GM21367 (cell line): Measurements from ENCODE around the gene ONECUT1.
"Not testable (repeated sequence)": the region's sequence is repeated elsewhere in the genome, so short reads cannot be mapped to it uniquely, and the experiment has no call there.

Experiments
- ATAC-seq: cut with Tn5 transposase; IDR thresholded peaks from one replicate; pipeline ENCODE4 v1.9.1; 2021; ENCODE audit not compliant: unreplicated experiment

Gene ONECUT1

DNA sequence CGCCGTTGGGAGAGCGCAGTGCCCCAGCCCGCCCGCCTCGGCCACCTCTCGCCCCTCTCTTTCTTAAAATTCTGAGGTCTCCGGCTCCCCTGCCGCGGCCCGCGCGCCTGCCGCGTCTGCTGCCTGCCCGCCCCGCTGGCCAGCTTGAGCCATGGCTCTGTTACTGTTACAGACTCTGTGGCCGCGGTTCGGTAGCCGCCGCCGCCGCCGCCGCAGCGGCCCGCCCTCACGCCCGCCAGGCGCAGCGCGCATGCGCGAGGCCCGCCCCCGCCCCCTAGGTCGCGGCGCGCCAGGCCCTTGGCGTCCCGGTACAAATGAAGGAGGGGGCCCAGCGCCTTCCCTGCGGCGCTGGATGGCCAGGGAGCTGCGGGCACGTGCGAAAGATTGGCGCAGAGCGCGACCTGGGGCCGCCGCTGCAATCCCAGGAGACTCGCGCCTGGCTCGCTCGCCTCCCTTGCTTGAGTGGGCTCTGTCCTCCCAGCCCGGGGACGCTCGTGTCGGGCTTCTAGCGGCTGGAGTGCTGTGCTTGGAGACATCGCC is at the start of gene ONECUT1:
TSS of gene ONECUT1 (minus strand) at position 168 of the 540 bp plus-strand sequence. CDS start 452 bp downstream, outside the sequence.
- peak; percentile 70 for ATAC-seq

DNA sequence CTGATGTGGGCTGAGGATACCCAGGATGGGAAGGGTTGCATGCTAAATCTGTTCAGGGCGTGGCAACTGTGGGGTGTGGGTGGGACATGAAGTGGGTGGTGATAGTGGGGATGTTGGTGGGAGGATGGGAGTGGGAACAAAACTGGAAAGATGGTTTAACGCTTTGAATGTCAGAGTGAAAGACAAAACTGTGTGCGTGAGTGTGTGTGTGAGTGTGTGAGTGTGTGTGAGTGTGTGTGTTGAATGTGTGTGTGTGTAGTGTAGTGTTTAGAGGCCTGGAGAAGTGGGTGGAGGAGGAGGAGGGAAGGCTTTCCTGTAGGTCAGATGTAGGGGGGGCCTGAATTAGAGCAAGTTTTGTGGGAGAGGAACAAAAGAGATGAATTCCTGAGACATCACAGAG is 44.2 kb upstream of the ONECUT1 start:
- no peak for ATAC-seq

DNA sequence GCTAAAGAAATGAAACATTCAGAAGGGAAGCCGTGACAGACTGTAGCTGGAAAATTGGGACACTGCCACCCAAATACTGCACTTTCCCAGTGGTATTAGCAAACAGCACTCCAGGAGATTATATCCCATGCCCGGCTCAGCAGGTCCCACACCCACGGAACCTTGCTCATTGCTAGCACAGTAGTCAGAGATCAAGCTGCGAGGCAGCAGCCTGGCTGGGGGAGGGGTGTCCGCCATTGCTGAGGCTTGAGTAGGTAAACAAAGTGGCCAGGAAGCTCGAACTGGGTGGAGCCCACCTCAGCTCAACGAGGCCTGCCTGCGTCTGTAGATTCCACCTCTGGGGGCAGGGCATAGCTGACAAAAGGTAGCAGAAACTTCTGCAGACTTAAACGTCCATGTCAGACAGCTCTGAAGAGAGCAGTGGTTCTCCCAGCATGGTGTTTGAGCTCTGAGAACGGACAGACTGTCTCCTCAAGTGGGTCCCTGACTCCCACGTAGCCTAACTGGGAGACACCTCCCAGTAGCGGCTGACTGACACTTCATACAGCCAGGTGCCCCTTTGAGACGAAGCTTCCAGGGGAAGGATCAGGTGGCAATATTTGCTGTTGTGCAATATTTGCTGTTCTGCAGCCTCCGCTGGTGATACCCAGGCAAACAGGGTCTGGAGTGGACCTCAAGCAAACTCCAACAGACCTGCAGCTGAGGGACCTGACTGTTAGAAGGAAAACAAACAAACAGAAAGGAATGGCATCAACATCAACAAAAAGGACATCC is 34.2 kb upstream of the ONECUT1 start:
- not testable (repeated sequence) for ATAC-seq

DNA sequence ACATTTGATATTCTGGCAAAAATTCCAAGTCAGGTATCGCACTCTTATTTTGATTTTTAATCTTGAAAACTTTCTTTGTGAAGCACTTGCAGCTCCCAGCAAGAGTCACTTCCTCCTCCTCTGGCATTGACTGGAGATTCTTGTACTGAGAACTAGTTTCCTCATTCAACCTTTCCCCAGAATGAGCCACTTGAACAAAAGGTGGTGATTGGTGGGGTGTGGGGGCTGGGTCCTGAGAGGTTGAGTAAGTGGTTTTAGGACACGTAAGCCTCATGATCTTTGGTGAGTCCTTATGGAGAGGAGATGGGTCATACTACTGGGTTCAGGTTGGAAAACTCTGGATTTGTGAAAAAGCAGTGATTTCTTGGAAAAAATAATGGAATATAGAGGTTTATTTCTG is 32.3 kb upstream of the ONECUT1 start:
- no peak for ATAC-seq

DNA sequence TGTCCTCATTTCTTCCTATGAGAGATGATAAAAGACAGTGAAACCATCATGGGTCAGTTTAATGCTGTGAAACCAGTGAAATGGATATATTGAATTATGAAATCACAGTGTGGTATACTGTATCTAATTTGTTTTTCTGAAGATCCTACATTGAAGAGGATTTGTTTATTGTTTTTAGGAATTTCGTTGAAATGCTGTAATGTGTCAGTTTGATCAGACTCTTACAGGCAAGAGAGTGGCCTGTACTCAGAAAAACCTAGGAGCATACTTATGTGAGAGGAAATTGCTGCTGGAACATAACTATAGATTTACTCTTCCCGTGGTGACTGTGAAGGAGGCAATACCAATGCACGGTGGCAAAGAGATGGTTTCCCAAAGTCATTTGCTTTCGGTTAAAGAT is 29.1 kb upstream of the ONECUT1 start:
- ATAC-seq: no peak

DNA sequence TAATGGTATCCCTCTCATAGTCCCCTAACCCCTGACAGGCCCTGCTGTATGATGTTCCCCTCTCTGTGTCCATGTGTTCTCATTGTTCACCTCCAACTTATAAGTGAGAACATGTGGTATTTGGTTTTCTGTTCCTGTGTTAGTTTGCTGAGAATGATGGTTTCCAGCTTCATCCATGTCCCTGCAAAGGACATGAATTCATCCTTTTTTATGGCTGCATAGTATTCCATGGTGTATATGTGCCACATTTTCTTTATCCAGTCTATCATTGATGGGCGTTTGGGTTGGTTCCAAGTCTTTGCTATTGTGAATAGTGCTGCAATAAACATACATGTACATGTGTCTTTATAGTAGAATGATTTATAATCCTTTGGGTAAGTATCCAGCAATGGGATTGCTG is 25.8 kb upstream of the ONECUT1 start:
- ATAC-seq: not testable (repeated sequence)

DNA sequence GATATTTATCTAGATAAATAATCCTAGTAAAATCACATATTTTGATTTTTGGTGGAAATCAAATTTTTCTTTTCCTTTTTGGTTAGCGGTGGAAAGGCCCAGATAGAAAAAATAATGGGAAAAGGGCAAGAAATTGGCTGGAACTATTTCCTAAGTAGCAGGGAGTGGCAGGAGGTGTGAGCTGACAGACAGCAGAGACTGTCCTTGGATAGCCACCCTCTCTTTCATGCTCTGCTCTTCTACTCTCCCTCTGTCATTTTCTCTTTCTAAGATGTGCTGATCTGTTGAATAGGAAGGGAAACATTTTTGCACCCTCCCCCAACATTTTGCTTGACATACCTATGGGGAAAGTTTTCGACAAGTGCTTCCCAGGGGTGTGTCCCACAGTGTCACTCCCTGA is 18.9 kb upstream of the ONECUT1 start:
- no peak for ATAC-seq

DNA sequence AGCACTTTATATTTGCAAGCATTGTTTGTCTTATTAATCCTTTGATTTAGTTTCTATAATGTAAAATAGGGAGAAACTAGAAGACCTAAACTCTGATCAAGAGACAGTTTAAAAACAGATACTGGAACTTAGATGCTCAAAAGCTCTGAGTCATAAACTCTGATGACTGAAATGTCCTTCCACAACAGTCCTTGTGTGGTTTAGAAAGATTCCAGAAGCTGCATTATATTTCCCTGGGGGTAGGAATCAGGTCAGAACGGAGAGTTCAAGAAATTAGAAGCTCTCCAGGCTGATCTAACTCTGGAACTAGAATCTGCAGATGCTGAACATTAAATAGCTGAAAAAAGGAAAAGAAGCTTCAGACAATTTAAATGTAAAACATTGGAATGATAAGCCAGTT is 18.3 kb upstream of the ONECUT1 start:
- ATAC-seq: no peak

DNA sequence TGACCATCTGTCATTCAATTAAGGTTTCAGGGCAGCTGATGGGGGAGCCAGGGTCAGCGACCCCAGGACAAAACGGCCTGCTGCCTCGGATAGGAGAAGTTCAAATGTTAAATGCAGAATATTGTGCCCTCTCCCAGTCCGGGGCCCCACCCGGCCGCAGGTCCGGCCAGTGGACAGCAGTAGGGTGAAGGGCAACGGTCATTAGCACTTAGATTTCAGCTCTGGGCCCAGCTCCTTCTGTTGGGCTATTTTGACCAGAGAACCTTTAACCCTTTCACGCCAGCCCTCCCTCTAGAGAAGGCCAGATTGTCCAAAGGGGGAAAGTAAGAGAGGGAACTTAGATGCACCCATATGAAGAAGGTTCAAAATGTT is 16.1 kb upstream of the ONECUT1 start:
- ATAC-seq: no peak

DNA sequence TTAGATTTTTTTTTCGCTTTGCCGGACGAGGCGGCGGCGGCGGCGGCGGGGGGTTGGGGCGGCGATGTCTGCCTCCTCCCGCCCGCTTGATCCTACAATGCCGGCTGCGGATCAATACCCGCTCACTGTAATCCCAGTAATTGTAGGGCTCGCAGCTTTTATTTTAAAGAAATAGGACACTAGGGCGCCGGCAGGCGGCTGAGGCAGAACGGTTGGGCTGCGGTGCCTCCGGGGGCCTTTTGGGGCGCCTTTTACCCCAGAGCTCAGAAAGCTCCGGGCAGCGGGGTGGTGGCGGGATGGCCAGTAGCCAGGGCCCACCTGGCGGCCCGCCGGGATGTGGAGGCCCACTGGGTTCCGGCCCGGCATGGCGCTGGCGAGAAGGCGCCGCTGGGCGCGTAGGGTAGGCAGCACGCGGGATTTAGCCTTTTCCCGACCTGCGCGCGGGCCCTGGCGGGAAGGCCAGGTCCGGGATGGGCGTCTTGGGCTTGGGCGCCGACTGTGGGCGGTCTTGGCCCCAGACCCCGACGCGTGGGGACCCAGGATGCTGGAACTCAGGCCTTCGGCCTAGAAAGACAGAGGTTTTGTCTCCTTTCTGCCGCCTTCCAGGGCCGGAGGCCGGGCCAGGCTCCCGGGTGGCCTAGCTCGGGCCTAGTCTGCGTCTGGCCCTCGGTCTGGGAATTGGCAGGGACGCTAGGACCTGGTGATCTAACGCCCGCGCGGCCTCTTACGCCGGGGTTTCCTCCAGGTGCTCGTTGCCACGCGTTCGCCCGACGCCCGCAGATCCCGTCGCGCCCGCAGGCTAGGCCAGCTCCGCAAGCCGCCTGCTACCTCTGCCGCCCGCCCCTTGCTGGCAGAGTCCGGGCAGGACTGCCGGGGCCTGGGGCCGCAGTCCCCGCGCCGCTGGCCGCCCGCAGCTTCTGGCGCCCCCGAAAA is 15.5 kb upstream of the ONECUT1 start:
- no peak for ATAC-seq

DNA sequence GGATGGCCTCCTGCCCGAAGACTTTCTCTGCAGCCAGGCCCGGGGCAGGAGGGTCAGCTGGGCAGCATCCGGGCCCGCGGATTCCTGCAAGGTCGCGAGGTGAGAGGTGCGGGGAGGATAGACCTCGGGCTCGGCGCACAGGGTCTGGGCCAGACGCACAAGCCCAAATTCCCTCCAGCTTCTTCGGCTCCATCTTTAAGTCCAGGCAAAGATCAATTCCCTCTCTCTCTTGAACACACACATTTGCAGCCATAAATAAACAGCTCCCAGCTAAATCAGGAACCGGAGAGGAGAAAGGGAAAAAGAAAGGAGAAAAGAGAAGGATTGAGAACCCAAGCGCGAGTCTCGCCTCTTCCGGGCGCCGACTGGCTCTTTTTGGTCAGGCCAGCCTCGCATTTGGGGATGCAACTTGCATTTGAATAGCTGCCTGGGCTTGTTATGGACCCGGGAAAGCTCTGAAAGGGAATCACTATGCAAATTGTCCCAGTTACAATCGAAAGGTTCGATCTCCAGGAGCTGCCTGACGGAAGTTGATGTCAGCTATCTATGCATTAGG is 14.5 kb upstream of the ONECUT1 start:
- ATAC-seq: no peak

DNA sequence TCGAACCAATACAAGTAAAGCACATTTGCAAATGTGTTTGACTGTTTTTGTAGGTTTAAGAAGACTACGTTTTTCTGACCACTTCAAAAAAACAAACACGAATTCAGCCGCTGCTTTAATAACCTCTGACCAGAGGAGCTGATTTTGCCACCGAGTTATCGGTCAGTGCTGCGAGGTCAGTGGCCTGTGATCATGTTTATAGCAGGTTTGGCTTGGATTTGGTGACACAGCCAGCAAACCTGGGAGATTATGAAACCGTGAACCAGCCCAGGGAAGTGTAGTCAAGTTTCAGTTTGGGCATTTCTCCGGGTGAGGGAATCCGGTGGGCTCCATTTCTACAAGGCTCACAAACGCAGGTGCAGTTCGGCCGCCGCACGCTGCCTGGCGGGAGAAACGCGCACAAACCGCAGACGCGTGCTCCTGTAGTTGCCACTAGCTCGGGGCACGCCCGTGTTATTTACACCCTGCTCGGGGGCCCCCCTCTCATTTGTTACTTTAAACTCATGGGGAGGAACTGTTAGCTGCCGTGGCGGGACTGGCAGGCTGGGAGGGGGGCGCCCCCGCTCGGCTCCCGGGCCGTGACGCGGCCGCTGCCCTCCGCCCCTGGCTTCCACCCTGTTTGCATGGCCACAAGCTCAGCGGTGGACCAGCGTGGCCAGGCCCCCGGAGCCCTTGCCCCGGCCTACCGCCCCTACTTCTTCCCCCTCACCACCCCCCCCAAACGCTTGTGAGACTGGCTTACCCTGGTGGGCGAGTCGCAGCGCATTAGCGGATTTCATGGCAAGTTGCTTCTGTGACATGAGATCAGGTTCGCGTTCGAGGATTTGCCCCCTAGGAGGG is 13.6 kb upstream of the ONECUT1 start:
- ATAC-seq: no peak

DNA sequence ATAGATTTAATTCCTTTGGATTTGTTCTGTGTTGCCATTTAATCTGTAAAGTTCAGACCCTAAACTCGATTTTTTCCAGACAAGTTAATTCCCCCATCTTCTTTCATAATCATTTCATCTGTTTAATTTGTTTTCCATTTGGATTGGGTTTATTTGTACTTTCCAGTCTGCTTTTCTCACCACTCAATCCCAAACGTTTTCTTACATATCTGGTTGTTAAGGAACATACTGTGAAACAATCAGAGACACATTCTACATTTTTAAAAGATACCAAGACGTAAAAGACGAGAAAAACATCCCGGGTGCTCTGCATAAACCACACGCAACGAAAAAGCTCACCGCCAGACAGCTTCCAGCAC is 13.0 kb upstream of the ONECUT1 start:
- ATAC-seq: no peak

DNA sequence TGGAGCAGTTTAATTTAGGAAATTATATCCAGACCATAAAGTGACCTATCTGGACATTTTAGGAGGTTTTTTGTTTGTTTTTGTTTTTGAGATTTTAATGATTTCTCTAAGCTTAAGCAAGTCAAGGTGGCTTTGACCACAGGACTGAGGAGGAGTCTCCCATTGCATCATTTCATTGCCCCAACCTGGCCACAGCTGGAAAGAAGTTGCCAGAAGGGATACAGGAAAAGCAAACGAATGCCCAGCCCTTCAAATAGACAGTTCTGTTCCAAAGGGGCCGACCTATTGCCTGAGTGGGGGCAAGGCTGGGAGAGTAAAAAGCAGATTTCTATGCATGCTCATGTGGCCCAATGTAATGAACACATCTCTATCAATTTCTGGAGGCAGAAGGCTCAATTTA is 12.0 kb upstream of the ONECUT1 start:
- ATAC-seq: no peak

DNA sequence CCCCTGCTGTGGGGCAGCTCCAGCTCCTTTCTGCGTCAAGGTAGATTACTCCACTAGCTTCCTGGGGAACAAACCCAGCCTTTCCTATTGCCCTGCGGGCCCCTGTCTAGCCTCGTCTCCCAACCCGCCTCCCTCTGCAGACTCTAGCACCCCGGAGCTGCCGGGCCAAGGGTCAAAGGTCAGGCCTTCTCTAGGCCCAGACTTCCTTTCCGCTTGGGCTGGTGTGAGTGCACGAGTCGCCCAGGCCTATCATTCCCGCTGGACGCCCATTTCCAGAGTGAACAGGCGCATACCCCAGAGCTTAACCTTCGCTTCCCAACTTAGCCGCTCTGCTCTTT is 11.6 kb upstream of the ONECUT1 start:
- no peak for ATAC-seq

DNA sequence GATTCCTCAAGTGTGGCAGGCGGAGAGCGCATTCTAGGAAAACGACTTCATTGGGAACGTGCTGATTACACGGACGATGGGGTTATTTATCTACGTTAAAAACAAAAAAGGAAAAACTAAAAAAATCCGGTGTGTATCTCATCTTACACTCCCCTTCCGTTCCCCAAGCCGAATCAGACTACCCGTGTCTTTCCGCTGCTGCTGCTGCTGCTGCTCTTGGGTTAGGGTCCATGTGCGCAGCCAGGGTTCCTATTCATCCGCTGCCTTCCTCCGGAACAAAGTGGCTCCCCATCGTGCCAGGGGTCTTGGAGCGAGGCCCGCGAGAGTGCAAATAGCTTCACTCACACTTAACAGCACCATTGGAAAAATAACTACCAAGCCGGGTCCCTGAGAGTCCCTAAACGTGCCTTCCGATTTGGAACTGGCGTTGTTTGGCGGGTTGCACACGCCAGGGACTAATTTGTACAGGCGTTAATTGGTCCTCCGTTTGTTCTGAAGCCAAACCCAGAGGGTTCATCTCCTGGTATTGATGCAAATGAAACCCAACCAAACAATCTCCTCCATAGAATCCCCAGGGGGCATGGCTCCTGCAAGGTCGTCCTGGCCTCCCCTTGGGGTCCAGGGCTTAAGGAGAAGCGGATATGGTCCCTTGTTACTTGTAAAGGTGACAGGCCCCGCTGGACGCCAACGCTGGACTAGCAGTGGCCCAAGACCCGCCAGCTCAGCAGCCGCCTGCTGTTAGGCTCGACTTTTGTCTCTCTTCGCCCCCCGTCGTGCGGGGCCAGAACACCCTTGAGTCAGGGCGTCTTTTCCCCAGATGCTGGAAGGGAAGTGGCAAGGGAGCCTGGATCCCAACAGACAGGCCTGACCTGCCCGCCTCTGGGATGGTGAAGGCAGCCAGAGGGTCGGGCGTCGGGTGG is 11.0 kb upstream of the ONECUT1 start:
- no peak for ATAC-seq

DNA sequence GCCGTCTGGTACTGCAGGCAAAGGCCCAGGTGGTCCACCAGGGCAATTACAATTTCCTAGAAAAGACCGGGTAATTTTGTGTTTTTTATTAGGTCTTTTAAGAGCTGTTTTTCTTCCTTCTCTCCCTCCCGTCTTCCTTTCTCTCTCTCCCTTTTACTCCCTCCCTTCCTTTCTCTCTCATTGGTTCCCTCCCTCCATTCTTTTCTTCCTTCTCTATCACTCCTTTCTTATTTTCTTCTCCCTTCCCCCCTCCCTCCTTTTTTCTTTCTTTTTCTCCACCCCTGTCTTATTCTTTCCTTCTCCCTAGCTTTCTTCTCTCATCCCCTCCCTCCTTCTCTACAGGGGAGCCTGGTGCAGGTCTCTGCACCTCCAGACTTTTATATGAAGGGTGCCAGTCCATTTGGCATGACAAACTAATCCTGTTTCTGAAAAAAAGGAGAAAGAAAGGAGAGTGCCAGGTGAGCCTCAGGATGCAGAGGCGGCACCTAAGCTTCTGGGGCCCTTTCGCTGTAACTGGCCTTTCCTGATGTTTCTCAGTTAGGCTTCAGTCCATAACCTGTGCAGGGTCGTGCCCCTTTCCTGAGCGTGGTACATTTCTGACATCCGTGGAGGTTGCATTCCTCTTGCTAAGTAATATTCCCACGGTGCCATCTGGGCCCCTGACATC is 9.1 kb upstream of the ONECUT1 start:
- ATAC-seq: no peak

DNA sequence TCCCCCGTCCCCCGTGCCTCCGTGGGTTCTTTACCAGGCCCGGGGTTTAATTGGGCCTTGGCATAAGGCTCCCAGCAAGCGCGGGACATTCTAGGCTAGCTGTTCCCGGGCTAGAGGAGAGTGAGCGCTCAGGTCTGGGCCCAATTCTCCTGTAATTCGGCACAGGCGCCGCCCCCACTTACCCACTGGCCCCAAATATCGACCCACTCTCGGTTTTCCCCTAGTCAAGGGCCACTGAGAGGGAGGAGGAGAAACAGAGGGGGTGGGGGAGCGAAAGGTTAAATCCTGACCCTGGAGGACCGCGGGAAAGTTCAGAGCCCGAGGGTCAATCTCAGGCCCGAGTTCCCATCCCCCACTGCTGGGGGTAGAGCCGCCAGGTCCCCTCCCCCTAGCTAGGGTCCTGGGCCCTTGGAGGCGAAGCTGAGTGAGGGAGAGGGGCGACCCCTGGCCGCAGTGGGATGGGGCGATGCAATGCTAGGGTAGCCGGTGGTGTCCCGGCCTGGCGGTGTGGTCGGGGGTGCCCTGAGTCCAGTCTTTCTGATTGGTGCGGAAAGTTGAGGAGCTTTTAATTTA is 8.5 kb upstream of the ONECUT1 start:
- no peak for ATAC-seq
